ENCODE measurements around the gene LTA4H.
"Not testable (repeated sequence)": the region's sequence is repeated elsewhere in the genome, so short reads cannot be mapped to it uniquely, and the experiment has no call there.

- not testable (repeated sequence) for TF ChIP-seq POLR2A (IDR thresholded peaks at IDR 0.05; ENCODE audit: low read length); GATA1 (IDR thresholded peaks at IDR 0.05; ENCODE audit: low read depth, low read length)
Observed at GRCh38 chr12:96065776-96066175, 30.4 kb upstream of the LTA4H start.
